ENCODE results near the gene PIGO. TPM values are rescaled to one million over a fixed set of nuclear protein-coding genes. Genes with fewer than 3 reads are reported as not detected.

PIGO gene
- total RNA-seq, 2 donors from 2014 or later: 29.6 to 34.9 TPM

- H3K9me3 ChIP-seq (ENCODE audit: control insufficient read depth, low read length): no peaks in the 10 kb centered on the region
- Mint-ChIP-seq H3K4me3 (no peak overlapping the region), H3K27me3 (ENCODE audit: insufficient read depth) (no peaks in the 10 kb centered on the region), H3K27ac (no peak overlapping the region), H3K36me3 (ENCODE audit: low read depth) (peaks cover 48% of the 10 kb centered on the region), H3K9me3 (no peaks in the 10 kb centered on the region), H3K4me1 (peaks cover 5% of the 10 kb centered on the region)
- H3K27me3 ChIP-seq (ENCODE audit: control insufficient read depth, insufficient read depth, low read length, poor library complexity, severe bottlenecking): no peaks in the 10 kb centered on the region
- no peak for TF ChIP-seq CTCF (conservative IDR thresholded peaks at IDR 0.05)
- no peaks in the 10 kb centered on the region for H3K4me1 ChIP-seq (ENCODE audit: control insufficient read depth, insufficient read depth, low read length)
- no peak for DNase-seq
- no peak overlapping the region for H3K9ac ChIP-seq (ENCODE audit: extremely low read depth, low read length, poor library complexity, severe bottlenecking)
- no peak overlapping the region for H3K27ac ChIP-seq (ENCODE audit: low read depth, low read length)
- peaks cover 38% of the 10 kb centered on the region for H3K36me3 ChIP-seq (ENCODE audit: control insufficient read depth, insufficient read depth, low read length)
- 88 to 100% methylated on average over 1 to 3 of the region's 3 CpGs for WGBS, 2 experiments (ENCODE audit: insufficient coverage in 1 of 2, insufficient read length in 1 of 2)
- H3K4me3 ChIP-seq (ENCODE audit: low read length): no peak overlapping the region
These were observed 1.2 kb upstream of the PIGO start for GRCh38 chr9:35097573-35097972.

DNA sequence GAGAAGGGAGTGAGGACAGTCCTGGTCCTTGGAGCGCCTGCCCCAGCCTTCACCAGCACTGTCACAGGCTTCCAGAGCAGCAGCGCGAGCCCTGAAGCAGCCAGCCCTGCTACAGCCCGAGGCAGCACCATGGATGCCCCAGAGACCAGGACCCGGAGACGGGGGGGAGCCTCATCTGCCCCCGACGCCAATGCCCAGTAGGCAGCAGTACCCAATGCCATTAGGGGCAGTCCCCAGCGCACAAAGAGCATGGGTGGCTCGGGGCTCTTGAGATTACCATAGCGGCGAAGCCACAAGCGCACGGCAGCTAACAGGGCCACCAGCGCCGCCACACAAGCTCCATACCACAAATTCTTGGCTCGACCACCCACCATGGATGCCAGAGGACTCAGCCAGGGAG is 4.9 kb downstream of the PIGO start:
- H3K4me3 Mint-ChIP-seq: no peak overlapping the region
- peaks cover 55% of the 10 kb centered on the region for H3K36me3 Mint-ChIP-seq (ENCODE audit: low read depth)
- no peak overlapping the region for H3K27ac Mint-ChIP-seq
- Histone ChIP-seq H3K27ac (ENCODE audit: low read depth, low read length) (no peak overlapping the region), H3K9me3 (ENCODE audit: control insufficient read depth, low read length) (no peaks in the 10 kb centered on the region), H3K4me1 (ENCODE audit: control insufficient read depth, insufficient read depth, low read length) (no peaks in the 10 kb centered on the region), H3K9ac (ENCODE audit: extremely low read depth, low read length, poor library complexity, severe bottlenecking) (no peak overlapping the region), H3K36me3 (ENCODE audit: control insufficient read depth, insufficient read depth, low read length) (peaks cover 42% of the 10 kb centered on the region), H3K27me3 (ENCODE audit: control insufficient read depth, insufficient read depth, low read length, poor library complexity, severe bottlenecking) (no peaks in the 10 kb centered on the region), H3K4me3 (ENCODE audit: low read length) (no peak overlapping the region)
- no peaks in the 10 kb centered on the region for H3K27me3 Mint-ChIP-seq (ENCODE audit: insufficient read depth)
- WGBS, 2 experiments (ENCODE audit: insufficient coverage in 1 of 2, insufficient read length in 1 of 2): 95 to 96% methylated on average over 12 to 17 of the region's 17 CpGs
- no peaks in the 10 kb centered on the region for H3K4me1 Mint-ChIP-seq
- no peak for TF ChIP-seq CTCF (conservative IDR thresholded peaks at IDR 0.05)
- H3K9me3 Mint-ChIP-seq: no peaks in the 10 kb centered on the region
- no peak for DNase-seq

- peaks cover 49% of the 10 kb centered on the region for H3K36me3 ChIP-seq (ENCODE audit: control insufficient read depth, insufficient read depth, low read length)
- 94 to 95% methylated on average over 2 of the region's 2 CpGs for WGBS, 2 experiments (ENCODE audit: insufficient coverage in 1 of 2, insufficient read length in 1 of 2)
- no peak overlapping the region for H3K4me3 ChIP-seq (ENCODE audit: low read length)
- Mint-ChIP-seq H3K27ac (no peak overlapping the region), H3K4me1 (no peaks in the 10 kb centered on the region), H3K4me3 (no peak overlapping the region), H3K9me3 (no peaks in the 10 kb centered on the region), H3K36me3 (ENCODE audit: low read depth) (peaks cover 57% of the 10 kb centered on the region), H3K27me3 (ENCODE audit: insufficient read depth) (no peaks in the 10 kb centered on the region)
- H3K9me3 ChIP-seq (ENCODE audit: control insufficient read depth, low read length): no peaks in the 10 kb centered on the region
- no peak for DNase-seq
- no peak overlapping the region for H3K9ac ChIP-seq (ENCODE audit: extremely low read depth, low read length, poor library complexity, severe bottlenecking)
- no peak overlapping the region for H3K27ac ChIP-seq (ENCODE audit: low read depth, low read length)
- H3K4me1 ChIP-seq (ENCODE audit: control insufficient read depth, insufficient read depth, low read length): no peaks in the 10 kb centered on the region
- TF ChIP-seq CTCF (conservative IDR thresholded peaks at IDR 0.05): no peak
- no peaks in the 10 kb centered on the region for H3K27me3 ChIP-seq (ENCODE audit: control insufficient read depth, insufficient read depth, low read length, poor library complexity, severe bottlenecking)
These were observed 7.0 kb downstream of the PIGO start for GRCh38 chr9:35089434-35089833.
